NCI-H226 (cell line): Measurements from ENCODE around the gene GABRD.

Experiments used
- DNase-seq: peaks from one replicate; pipeline ENCODE4 v3.0.0-alpha.2; 2015

The GABRD gene

GRCh38 chr1:2079396-2080085, 60.4 kb downstream of the GABRD start:
- DNase-seq: no peak

GRCh38 chr1:2080140-2080539, 61.0 kb downstream of the GABRD start:
- DNase-seq: no peak
